ENCODE results near the gene IL31.
A peak's percentile ranks its signal among the peaks of the same experiment; 100 is the strongest.
"Not testable (repeated sequence)": the region's sequence is repeated elsewhere in the genome, so short reads cannot be mapped to it uniquely, and the experiment has no call there.

Gene IL31

GRCh38 chr12:122174155-122174845 lies at the start of gene IL31:
IL31 (minus strand) TSS chr12:122174221; CDS start chr12:122174172, 49 bp downstream.
- DNase-seq (ENCODE audit: low read depth in 1 of 2, low spot score in 1 of 2) = no peak

- no peak for DNase-seq (ENCODE audit: low read depth in 1 of 2, low spot score in 1 of 2)
Measured at GRCh38 chr12:122216445-122216844, 42.4 kb upstream of the IL31 start.

GRCh38 chr12:122215771-122216170 lies 41.8 kb upstream of the IL31 start:
- no peak for DNase-seq (ENCODE audit: low read depth in 1 of 2, low spot score in 1 of 2)

GRCh38 chr12:122208073-122208820 lies 34.2 kb upstream of the IL31 start:
- no peak for DNase-seq (ENCODE audit: low read depth in 1 of 2, low spot score in 1 of 2)

- no peak for DNase-seq (ENCODE audit: low read depth in 1 of 2, low spot score in 1 of 2)
Measured at GRCh38 chr12:122207391-122207790, 33.4 kb upstream of the IL31 start.

- no peak for DNase-seq (ENCODE audit: low read depth in 1 of 2, low spot score in 1 of 2)
Measured at GRCh38 chr12:122206976-122207375, 33.0 kb upstream of the IL31 start.

GRCh38 chr12:122206111-122206881 lies 32.3 kb upstream of the IL31 start:
- no peak for DNase-seq (ENCODE audit: low read depth in 1 of 2, low spot score in 1 of 2)

GRCh38 chr12:122205053-122205925 lies 31.3 kb upstream of the IL31 start:
- DNase-seq (ENCODE audit: low read depth in 1 of 2, low spot score in 1 of 2) = no peak

GRCh38 chr12:122204167-122205052 lies 30.4 kb upstream of the IL31 start:
- DNase-seq (ENCODE audit: low read depth in 1 of 2, low spot score in 1 of 2) = no peak

GRCh38 chr12:122203301-122204166 lies 29.5 kb upstream of the IL31 start, which contains the start of gene B3GNT4:
B3GNT4 (plus strand) TSS chr12:122203709; CDS start chr12:122204619, 910 bp downstream.
- DNase-seq (ENCODE audit: low read depth in 1 of 2, low spot score in 1 of 2) = peak; percentile 36 to 42

- DNase-seq (ENCODE audit: low read depth in 1 of 2, low spot score in 1 of 2) = not testable (repeated sequence)
Measured at GRCh38 chr12:122202811-122203210, 28.8 kb upstream of the IL31 start.

GRCh38 chr12:122202017-122202416 lies 28.0 kb upstream of the IL31 start:
- no peak for DNase-seq (ENCODE audit: low read depth in 1 of 2, low spot score in 1 of 2)

- no peak for DNase-seq (ENCODE audit: low read depth in 1 of 2, low spot score in 1 of 2)
Measured at GRCh38 chr12:122201381-122201780, 27.4 kb upstream of the IL31 start.

GRCh38 chr12:122200541-122201175 lies 26.6 kb upstream of the IL31 start:
- no peak for DNase-seq (ENCODE audit: low read depth in 1 of 2, low spot score in 1 of 2)

- no peak for DNase-seq (ENCODE audit: low read depth in 1 of 2, low spot score in 1 of 2)
Measured at GRCh38 chr12:122199484-122200355, 25.7 kb upstream of the IL31 start.

GRCh38 chr12:122197612-122197966 lies 23.6 kb upstream of the IL31 start:
- DNase-seq (ENCODE audit: low read depth in 1 of 2, low spot score in 1 of 2) = no peak

GRCh38 chr12:122195405-122195804 lies 21.4 kb upstream of the IL31 start:
- DNase-seq (ENCODE audit: low read depth in 1 of 2, low spot score in 1 of 2) = no peak
